Eye (tissue), 1 donor: ENCODE measurements around the gene ZMIZ1.

Experiments
- DNase-seq: peaks from one replicate; pipeline ENCODE4 v3.0.0-alpha.2; 2015

The ZMIZ1 gene

DNA sequence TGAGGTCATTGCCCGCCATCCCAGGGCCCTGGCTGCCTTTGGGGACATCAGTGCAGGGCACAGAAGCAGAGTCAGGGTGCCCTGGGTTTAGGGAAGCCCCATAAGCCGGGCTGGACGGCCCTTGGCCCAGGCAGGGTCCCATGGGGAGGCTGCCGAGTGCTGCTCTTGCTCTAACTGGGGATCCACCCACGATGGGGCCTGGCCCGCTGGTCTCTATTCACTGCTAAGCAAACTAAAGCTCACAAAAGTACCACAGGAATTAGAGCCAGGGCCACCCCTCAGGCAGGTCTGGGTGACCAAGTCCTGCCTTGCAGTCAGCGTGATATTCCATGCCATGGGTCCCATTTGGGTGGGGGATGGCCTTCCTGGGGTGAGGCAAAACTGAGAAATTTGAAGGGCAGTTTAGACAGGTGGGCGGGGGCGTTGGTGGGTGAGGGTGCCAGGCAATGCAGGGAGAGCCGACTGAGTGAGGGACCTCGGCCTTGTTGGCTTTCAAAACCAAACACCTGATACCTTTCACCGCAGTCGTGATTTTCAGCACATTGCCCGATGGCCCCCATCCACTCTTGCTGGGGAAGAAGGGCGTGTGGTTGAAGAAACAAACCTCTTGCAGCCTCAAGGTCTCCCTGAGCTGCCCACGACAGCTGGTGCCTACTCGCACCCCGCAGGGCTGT is 185.7 kb downstream of the ZMIZ1 start:
- no peak for DNase-seq

DNA sequence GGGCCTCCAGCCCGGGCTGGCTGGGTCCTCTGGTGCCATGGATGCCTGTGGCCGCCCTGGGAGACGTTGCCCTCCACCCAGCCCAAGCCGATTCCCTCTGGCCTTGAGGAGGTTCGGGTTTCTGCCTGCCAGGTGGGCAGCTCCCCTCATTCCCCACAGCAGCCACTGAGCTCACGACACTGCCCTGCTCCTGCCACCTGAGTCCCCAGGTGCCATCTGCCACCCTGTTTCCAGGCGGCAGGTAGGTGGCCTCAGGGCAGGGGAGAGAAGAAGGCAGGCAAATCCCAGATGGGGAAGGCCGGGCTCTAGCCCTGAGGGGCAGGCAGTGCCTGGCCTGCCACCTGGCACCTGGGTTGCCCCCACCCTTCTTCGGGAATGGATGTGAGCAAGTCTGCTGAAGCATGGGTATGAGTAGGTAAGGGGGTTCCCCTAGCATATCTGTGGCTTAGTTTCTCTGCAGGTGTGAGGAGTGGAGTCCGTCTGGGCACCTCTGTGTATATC is 186.3 kb downstream of the ZMIZ1 start:
- DNase-seq = no peak

DNA sequence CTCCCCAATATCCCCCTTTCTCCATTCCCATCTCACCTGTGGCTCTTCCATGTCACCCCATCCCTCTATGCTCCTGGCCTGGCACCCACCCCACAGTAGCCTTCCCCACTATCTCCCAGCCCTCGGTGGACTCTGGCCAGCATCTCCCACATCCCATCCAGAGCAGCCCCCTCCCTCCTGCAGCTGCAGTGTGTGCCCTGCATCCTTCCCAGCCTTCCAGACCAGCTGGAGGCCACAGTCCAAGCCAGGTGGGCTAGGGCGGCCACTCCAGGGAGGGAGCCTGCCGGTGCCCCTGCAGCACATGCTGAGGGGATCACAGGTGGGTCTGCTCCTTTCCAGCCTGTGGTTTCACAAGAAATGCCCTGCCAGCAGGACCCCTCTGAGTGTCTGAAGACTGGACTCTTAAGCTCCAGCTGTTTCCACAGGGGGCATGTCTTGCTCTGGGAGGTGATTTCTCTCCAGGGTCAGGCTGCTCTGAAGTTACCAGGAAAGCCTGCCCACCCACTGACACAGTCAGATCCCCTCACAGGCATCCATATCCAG is 187.6 kb downstream of the ZMIZ1 start:
- no peak for DNase-seq

GRCh38 chr10:79258894-79259293 is 190.1 kb downstream of the ZMIZ1 start:
- DNase-seq = no peak

- no peak for DNase-seq
Measured at GRCh38 chr10:79259834-79260233, 191.1 kb downstream of the ZMIZ1 start.

GRCh38 chr10:79260811-79261740 is 192.3 kb downstream of the ZMIZ1 start:
- peak; percentile 89 for DNase-seq

GRCh38 chr10:79262131-79262530 is 193.4 kb downstream of the ZMIZ1 start:
- DNase-seq = no peak

DNA sequence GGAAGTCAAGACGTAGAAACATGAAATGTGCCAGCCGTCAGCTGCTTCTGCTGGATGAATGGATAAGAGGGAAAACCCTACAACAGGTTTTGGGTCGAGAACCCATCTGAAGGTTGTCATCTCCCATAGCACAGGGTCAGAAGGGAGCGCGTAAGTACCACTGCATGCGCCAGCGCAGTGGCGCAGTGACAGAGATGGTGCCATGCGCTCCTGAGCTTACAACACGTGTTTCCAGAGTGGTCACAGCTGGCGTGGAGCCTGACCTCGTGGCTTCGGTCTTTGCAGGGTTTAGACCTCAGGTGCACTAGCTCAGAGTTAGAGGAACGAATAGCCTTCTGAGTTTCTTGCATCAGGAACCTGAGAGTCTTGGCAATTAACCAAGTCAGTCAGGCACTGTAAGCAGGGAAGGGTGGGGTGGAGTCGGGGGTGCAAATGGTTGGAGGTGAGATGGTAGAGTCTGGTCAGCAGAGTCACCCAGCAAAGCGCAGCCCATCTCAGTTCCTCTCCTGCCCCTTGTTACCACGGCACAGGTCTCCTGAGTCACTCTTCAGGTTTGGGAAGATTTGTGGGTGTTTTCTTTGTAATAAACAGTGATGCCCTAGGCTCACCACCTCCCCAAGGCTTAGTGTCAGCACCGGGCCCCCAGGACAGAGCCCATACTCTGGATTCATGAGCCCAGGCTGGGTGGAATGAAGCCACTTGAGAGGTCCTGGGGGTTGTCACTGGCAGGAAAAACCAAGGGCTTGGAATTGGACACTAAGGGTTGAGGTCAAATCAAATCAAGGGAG is 194.4 kb downstream of the ZMIZ1 start:
- DNase-seq = no peak

DNA sequence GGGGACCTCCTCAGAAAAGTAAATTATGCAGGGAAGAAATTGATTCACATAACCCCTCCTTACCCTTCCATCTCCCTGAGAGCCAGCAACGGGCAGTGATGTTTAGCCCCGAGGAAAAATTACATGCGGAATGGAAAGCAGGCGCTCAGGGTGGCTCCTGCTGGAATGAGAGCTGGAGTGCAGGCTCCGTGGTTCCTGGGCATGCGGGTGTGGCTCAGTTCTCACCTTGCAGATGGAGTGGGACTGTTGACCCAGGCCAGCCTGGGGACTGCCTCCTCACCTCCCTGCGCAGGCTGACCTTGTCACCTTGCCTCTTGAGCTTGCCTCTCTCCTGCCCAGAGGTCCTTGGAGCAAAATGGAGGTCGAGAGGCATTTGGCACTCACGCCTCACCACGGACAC is 195.2 kb downstream of the ZMIZ1 start:
- DNase-seq = no peak

- DNase-seq = no peak
Measured at GRCh38 chr10:79264942-79265341, 196.2 kb downstream of the ZMIZ1 start.

- no peak for DNase-seq
Measured at GRCh38 chr10:79266084-79266483, 197.3 kb downstream of the ZMIZ1 start.

DNA sequence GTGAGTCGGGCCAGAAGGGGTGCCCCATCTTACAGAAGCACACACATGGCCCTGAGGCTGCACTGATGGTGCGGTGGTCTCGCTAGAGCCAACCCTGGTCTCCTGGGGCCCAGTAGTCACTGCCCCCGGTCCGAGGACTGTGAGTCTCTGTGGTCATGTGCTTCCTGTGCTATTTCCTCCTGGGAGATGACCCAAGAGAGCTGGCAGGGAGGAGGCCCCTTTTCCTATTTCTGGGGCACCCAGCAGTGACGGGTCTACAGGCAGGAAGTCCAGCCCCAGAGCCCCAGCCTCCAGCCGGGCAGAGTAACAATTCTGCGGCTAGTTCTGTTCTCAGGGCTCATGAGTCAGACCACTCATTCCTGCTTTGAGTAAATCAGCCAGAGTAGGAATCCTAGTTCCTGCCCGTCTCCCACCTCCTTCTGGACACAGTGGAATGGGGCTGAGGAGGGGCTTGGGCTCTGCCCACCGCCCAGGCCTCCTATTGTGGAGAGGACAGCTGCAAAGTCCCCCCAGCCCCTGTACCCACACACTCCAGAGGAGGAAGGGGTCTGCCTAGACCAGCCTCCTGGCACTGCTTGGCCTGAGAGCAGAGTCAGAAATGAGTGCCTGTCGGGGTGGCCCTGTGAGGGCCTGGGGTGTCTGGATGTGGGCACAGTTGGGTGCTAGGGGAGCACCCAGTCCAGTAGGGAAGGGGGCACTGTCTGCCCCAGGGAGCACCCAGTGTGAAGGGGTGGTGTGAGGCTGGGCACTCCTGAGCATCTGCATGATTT is 198.0 kb downstream of the ZMIZ1 start:
- DNase-seq = no peak

GRCh38 chr10:79267499-79267898 is 198.7 kb downstream of the ZMIZ1 start:
- DNase-seq = no peak

DNA sequence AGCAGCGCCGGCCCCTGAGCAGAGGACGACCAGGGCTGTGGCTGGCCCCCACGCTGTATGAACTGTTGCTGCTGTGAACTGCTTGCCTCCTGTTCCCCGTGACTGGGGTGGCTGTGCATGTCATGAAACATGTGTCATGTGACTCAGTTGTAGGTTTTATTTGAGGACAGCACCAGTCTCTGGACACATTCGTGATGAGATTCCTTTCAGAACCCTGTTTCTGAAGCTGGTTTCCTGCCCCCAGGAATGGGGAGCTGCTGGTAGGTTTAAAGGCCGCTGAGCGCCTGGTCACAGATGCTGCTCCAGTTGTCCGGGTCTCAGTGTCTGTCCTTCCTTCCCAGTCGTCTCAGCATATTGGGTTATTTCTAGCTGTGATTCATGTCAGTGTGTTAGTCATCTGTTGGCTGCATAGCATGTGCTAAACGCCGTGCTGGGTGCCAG is 199.4 kb downstream of the ZMIZ1 start:
- DNase-seq = no peak

DNA sequence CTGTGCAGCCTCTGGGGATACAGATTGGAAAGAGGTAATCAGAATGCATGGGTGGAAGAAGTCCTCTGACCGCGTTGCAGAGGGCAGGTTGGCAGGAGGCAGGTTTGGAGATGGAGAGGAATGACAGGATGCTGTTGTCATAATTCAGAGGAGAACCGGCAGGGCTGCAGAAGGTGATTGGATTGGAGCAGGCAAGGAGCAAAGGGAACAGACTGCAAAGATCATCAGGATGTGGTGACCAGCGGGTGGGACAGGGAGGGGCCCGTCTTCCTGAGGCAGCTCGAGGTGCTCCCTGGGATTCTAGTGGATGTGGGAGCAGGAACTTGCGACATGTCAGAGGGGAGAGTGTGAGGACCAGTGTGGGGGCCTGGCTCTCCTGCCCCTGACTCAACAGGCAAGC is 200.0 kb downstream of the ZMIZ1 start:
- no peak for DNase-seq

DNA sequence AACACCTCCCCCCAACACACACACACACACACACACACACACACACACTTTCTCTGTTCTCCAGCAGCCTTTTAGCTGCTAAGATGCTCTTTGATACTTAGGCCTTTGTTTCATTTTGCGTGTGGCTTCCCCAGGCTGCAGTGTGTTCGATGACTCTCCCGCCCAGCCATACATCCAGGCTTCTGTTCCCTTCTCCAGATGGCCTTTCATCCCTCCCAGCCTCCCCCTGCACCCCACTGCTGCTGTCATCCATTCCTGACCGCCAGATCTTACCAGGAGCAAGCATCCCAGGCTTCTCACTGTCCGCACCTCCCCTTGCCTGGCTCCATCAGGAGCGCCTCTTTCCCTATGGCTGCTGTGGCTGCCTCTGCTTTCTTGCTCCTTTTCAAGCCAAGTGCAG is 200.7 kb downstream of the ZMIZ1 start:
- DNase-seq = no peak

GRCh38 chr10:79269969-79270368 is 201.2 kb downstream of the ZMIZ1 start:
- DNase-seq = no peak

DNA sequence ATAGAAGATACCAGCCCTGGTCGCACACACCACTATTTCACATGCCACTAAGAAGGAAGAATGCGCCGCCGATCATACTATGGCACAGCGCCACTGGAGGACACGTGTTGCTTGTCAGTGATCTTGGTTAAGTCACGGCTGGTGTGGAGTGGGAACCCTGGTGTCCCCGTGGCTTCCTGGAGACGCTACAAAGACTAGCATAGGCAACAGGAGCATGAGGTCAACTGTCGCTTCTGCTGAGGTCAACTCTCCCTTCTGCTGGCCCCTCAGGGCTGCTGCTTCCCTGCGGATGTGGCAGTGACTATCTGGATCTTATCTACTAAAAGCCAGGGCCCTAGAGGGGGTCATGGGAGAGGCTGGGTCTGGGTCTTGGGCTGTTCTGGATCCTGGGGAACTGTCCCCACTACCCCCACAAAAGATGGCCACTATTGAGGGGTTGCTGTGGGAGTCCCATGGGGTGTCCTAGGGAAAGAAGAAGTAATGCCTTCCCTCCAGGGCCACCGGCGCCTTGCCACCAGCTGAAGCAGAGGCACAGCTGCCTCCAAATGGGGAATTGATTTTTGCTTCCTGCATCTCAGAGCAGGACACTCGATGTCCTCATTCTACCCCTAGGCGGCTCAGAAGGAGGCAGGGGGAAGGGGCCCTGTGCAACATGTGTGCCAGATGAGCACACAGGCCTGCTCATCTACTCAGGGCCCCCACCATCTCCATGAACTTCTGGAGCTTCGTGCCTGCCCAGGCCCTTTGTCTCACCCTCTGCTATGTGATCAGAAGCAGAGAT is 201.9 kb downstream of the ZMIZ1 start:
- peak; percentile 52 for DNase-seq

GRCh38 chr10:79272353-79272752 is 203.6 kb downstream of the ZMIZ1 start:
- DNase-seq = no peak

GRCh38 chr10:79273604-79274003 is 204.8 kb downstream of the ZMIZ1 start:
- no peak for DNase-seq
